Activated CD4-positive, alpha-beta memory T cell treated with anti-CD3 and anti-CD28 coated beads, Interleukin-2, amount 10 ng/mL, durations not matched to agents 7 days and 5 days (primary cell): ENCODE measurements around the gene TANGO2. TPM values are rescaled to one million over a fixed set of nuclear protein-coding genes. Genes with fewer than 3 reads are reported as not detected.

ENCODE experiments used
- CTCF ChIA-PET: fragments of 350-600 bp; sonication (Branson Sonifier 250); formaldehyde crosslinking; loops from one replicate; lab custom pipeline; 2021; ENCODE audit warnings: antibody characterized with exemption, inconsistent platforms; lab: Charles Lee
- POLR2A ChIA-PET: fragments of 350-600 bp; sonication (Branson Sonifier 250); formaldehyde crosslinking; loops from one replicate; lab custom pipeline; 2021; ENCODE audit warnings: antibody characterized with exemption; lab: Charles Lee
- DNase-seq: peaks from one replicate; pipeline ENCODE4 v3.0.0-alpha.2; 2020
- H3K27ac Mint-ChIP-seq: one replicate; pipeline ENCODE4 v1.8.0; 2021; ENCODE audit warnings: mild to moderate bottlenecking, mixed read lengths
- H3K27me3 Mint-ChIP-seq: one replicate; pipeline ENCODE4 v1.8.0; 2021; ENCODE audit warnings: mixed read lengths
- H3K36me3 Mint-ChIP-seq: one replicate; pipeline ENCODE4 v1.8.0; 2021; ENCODE audit warnings: low read depth, mixed read lengths
- H3K4me1 Mint-ChIP-seq: one replicate; pipeline ENCODE4 v1.8.0; 2021; ENCODE audit warnings: mixed read lengths
- H3K4me3 Mint-ChIP-seq: one replicate; pipeline ENCODE4 v1.8.0; 2021; ENCODE audit warnings: mild to moderate bottlenecking, mixed read lengths
- H3K9me3 Mint-ChIP-seq: one replicate; pipeline ENCODE4 v1.8.0; 2021; ENCODE audit warnings: mixed read lengths
- total RNA-seq, 2 experiments: library from RNA; stranded (reverse); gene quantifications; one replicate each; pipeline ENCODE4 v1.2.3, GENCODE V29; 2021

Gene TANGO2
- total RNA-seq, 2 experiments from 2014 or later: 39.1 to 44.5 TPM

GRCh38 chr22:20114506-20115475 is 93.9 kb downstream of the TANGO2 start:
- Mint-ChIP-seq H3K4me1 (peaks cover 45% of the 10 kb centered on the region), H3K9me3 (no peaks in the 10 kb centered on the region), H3K4me3 (peak overlapping the region; percentile 84), H3K27ac (peak overlapping the region; percentile 52), H3K36me3 (peaks cover 59% of the 10 kb centered on the region), H3K27me3 (no peaks in the 10 kb centered on the region)
- ChIA-PET POLR2A (interaction anchor here (1.7 to 5.5 kb wide), 3 partner anchors 8 to 19 kb away, joined by 6 to 56 read pairs (median 35); partner anchors contain the start of gene ZDHHC8), CTCF (no interaction called here)
- DNase-seq: no peak

- H3K9me3 Mint-ChIP-seq: no peaks in the 10 kb centered on the region
- H3K27ac Mint-ChIP-seq: peak within 1 kb of the TSS; percentile 90
- peak within 1 kb of the TSS; percentile 84 for H3K4me3 Mint-ChIP-seq
- CTCF ChIA-PET: no interaction called here
- no peaks in the 10 kb centered on the region for H3K27me3 Mint-ChIP-seq
- peaks cover 60% of the 10 kb centered on the region for H3K36me3 Mint-ChIP-seq
- POLR2A ChIA-PET: interaction anchor here (0.9 to 5.5 kb wide), 8 partner anchors 9 to 95 kb away, joined by 3 to 56 read pairs (median 21); partner anchors contain the start of genes TANGO2 and ZDHHC8
- DNase-seq: no peak
- peaks cover 53% of the 10 kb centered on the region for H3K4me1 Mint-ChIP-seq
Observed at GRCh38 chr22:20115691-20116375, 94.9 kb downstream of the TANGO2 start, which contains the start of gene RANBP1. RANBP1 (plus strand) TSS chr22:20116104; CDS start chr22:20116185, 81 bp downstream.

GRCh38 chr22:20116376-20116950 is 95.6 kb downstream of the TANGO2 start:
- Mint-ChIP-seq H3K4me1 (peaks cover 49% of the 10 kb centered on the region), H3K27ac (peak overlapping the region; percentile 90), H3K36me3 (peaks cover 55% of the 10 kb centered on the region), H3K27me3 (no peaks in the 10 kb centered on the region), H3K4me3 (peak overlapping the region; percentile 84), H3K9me3 (no peaks in the 10 kb centered on the region)
- CTCF ChIA-PET: no interaction called here
- no peak for DNase-seq
- POLR2A ChIA-PET: interaction anchor here (0.9 to 5.5 kb wide), 12 partner anchors 9 to 391 kb away, joined by 3 to 56 read pairs (median 6); partner anchors contain the start of genes MED15, TANGO2 and ZDHHC8

Other genes starting within 250 kb of the TANGO2 start
- 1 to 10 TPM; 7.4 to 8.7 TPM for gene GNB1L, start 166.2 kb upstream of the TANGO2 start, total RNA-seq
- 10 to 100 TPM; 13.3 to 13.5 TPM for gene RTL10, start 166.2 kb upstream of the TANGO2 start, total RNA-seq
- 10 to 100 TPM; 78.7 to 79.3 TPM for gene COMT, start 79.3 kb upstream of the TANGO2 start, total RNA-seq
- 10 to 100 TPM; 18.9 to 19.1 TPM for gene TXNRD2, start 79.3 kb upstream of the TANGO2 start, total RNA-seq
- under 1 TPM; 0.58 to 0.71 TPM for gene ARVCF, start 4.3 kb upstream of the TANGO2 start, total RNA-seq
- 10 to 100 TPM; 40.4 to 41.1 TPM for gene DGCR8, start 59.1 kb downstream of the TANGO2 start, total RNA-seq
- gene RANBP1, start 95.0 kb downstream of the TANGO2 start, total RNA-seq: 100 to 1,000 TPM; 176 to 181 TPM
- gene TRMT2A, start 96.1 kb downstream of the TANGO2 start, total RNA-seq: 10 to 100 TPM; 71.8 to 75.2 TPM
- gene ZDHHC8, start 110.7 kb downstream of the TANGO2 start, total RNA-seq: 10 to 100 TPM; 44.2 to 48.3 TPM
- gene CCDC188, start 129.9 kb downstream of the TANGO2 start, total RNA-seq: under 1 TPM; 0.33 to 0.76 TPM
- 1 to 10 TPM; 2.3 to 3.1 TPM for gene RTN4R, start 247.2 kb downstream of the TANGO2 start, total RNA-seq